IMR-90 (cell line): ENCODE data around the gene SPAG7. TPM values are rescaled to one million over a fixed set of nuclear protein-coding genes. Genes with fewer than 3 reads are reported as not detected.
A peak's percentile ranks its signal among the peaks of the same experiment; 100 is the strongest.

Experiments used
- ATAC-seq: fragments of 200-7000 bp; cut with Tn5 transposase; 2 replicates; pipeline ENCODE4 v1.9.1; 2020; ENCODE audit warnings: low read depth, mild to moderate bottlenecking, moderate library complexity
- BruUV-seq: library from RNA; stranded (reverse); fragments of 400-500 nt; replicated peaks from 2 replicates; lab custom pipeline; 2021; lab: Mats Ljungman, UMichigan
- CTCF ChIA-PET: fragments of 300-600 bp; formaldehyde crosslinking; extraction: SDS; loops from one replicate; lab custom pipeline; 2021; ENCODE audit warnings: antibody characterized with exemption; lab: Yijun Ruan, JAX
- POLR2A ChIA-PET: fragments of 300-600 bp; sonication (Branson Sonifier 250); formaldehyde crosslinking; loops from one replicate; lab custom pipeline; 2022; ENCODE audit warnings: antibody characterized with exemption; ENCODE audit not compliant: unreplicated experiment; lab: Charles Lee
- DNase-seq: peaks from one replicate; pipeline ENCODE4 v3.0.0; 2013
- H2AFZ ChIP-seq: replicated peaks from 2 replicates; pipeline ENCODE3; 2013; ENCODE audit warnings: low read length, mild to moderate bottlenecking; ENCODE audit not compliant: poor library complexity
- H2AK5ac ChIP-seq: 2 replicates; pipeline ENCODE4 v1.6.1; 2013; ENCODE audit warnings: low read depth, low read length, inconsistent platforms
- H2AK9ac ChIP-seq: replicated peaks from 2 replicates; pipeline ENCODE3; 2013; ENCODE audit warnings: mild to moderate bottlenecking, low read depth, low read length, moderate library complexity; ENCODE audit not compliant: poor library complexity
- H2BK120ac ChIP-seq: 2 replicates; pipeline ENCODE4 v1.6.1; 2013; ENCODE audit warnings: low read depth, low read length, inconsistent platforms
- H2BK15ac ChIP-seq: 3 replicates; pipeline ENCODE4 v1.6.1; 2013; ENCODE audit warnings: low read depth, low read length, inconsistent platforms
- H2BK20ac ChIP-seq: 2 replicates; pipeline ENCODE4 v1.6.1; 2013; ENCODE audit warnings: low read depth, mild to moderate bottlenecking, inconsistent platforms, low read length, moderate library complexity
- H2BK5ac ChIP-seq: 2 replicates; pipeline ENCODE4 v1.6.1; 2013; ENCODE audit warnings: mild to moderate bottlenecking, low read depth, low read length, inconsistent platforms; ENCODE audit not compliant: poor library complexity, severe bottlenecking
- H3K14ac ChIP-seq: replicated peaks from 2 replicates; pipeline ENCODE4 v1.6.1; 2013; ENCODE audit warnings: low read depth, low read length, inconsistent platforms
- H3K18ac ChIP-seq: 2 replicates; pipeline ENCODE4 v1.6.1; 2013; ENCODE audit warnings: low read depth, low read length, control low read depth
- H3K23ac ChIP-seq: 2 replicates; pipeline ENCODE4 v1.6.1; 2013; ENCODE audit warnings: low read depth, low read length, inconsistent platforms
- H3K27ac ChIP-seq: 2 replicates; pipeline ENCODE4 v1.5.1; 2013; ENCODE audit warnings: mild to moderate bottlenecking, control low read depth, low read length; ENCODE audit not compliant: insufficient read depth
- H3K27me3 ChIP-seq: 2 replicates; pipeline ENCODE4 v1.6.1; 2013; ENCODE audit warnings: low read length; ENCODE audit not compliant: control insufficient read depth, insufficient read depth
- H3K36me3 ChIP-seq: 2 replicates; pipeline ENCODE4 v1.6.1; 2013; ENCODE audit warnings: low read length, mixed read lengths; ENCODE audit not compliant: control insufficient read depth, insufficient read depth
- H3K4ac ChIP-seq: 2 replicates; pipeline ENCODE4 v1.6.1; 2013; ENCODE audit warnings: low read depth, low read length, inconsistent platforms
- H3K4me1 ChIP-seq: 2 replicates; pipeline ENCODE4 v1.6.1; 2013; ENCODE audit warnings: low read length, mixed read lengths; ENCODE audit not compliant: control insufficient read depth, insufficient read depth
- H3K4me2 ChIP-seq: 2 replicates; pipeline ENCODE4 v1.6.1; 2013; ENCODE audit warnings: low read depth, mild to moderate bottlenecking, control low read depth, low read length, moderate library complexity
- H3K4me3 ChIP-seq: 2 replicates; pipeline ENCODE4 v1.5.1; 2013; ENCODE audit warnings: low read depth, mild to moderate bottlenecking, control low read depth, low read length, moderate library complexity; ENCODE audit not compliant: insufficient read depth
- H3K56ac ChIP-seq: 2 replicates; pipeline ENCODE4 v1.6.1; 2013; ENCODE audit warnings: low read length, inconsistent platforms; ENCODE audit not compliant: insufficient read depth; ENCODE audit errors: extremely low read depth
- H3K79me1 ChIP-seq, 2 experiments: 2 replicates each; pipeline ENCODE4 v1.6.1; 2013; ENCODE audit warnings: low read length in 2 of 2, inconsistent platforms in 1 of 2, low read depth in 1 of 2
- H3K9ac ChIP-seq: 2 replicates; pipeline ENCODE4 v1.6.1; 2013; ENCODE audit warnings: low read depth, low read length, control low read depth
- H3K9me1 ChIP-seq: 2 replicates; pipeline ENCODE4 v1.6.1; 2013; ENCODE audit warnings: low read length, inconsistent platforms; ENCODE audit not compliant: insufficient read depth
- H3K9me3 ChIP-seq: 2 replicates; pipeline ENCODE4 v1.6.1; 2013; ENCODE audit warnings: low read length; ENCODE audit not compliant: control insufficient read depth, insufficient read depth
- H4K20me1 ChIP-seq: 2 replicates; pipeline ENCODE4 v1.6.1; 2013; ENCODE audit warnings: low read length, inconsistent platforms; ENCODE audit not compliant: insufficient read depth
- H4K5ac ChIP-seq: 2 replicates; pipeline ENCODE4 v1.6.1; 2013; ENCODE audit warnings: mild to moderate bottlenecking, low read depth, low read length, control low read depth
- H4K8ac ChIP-seq, 2 experiments: 2 replicates each; pipeline ENCODE4 v1.6.1; 2013; ENCODE audit warnings: low read depth in 2 of 2, low read length in 2 of 2, control low read depth in 1 of 2, inconsistent platforms in 1 of 2
- H4K91ac ChIP-seq: 2 replicates; pipeline ENCODE4 v1.6.1; 2013; ENCODE audit warnings: low read depth, low read length, inconsistent platforms; ENCODE audit not compliant: insufficient read depth
- RFX5 ChIP-seq: IDR thresholded peaks from 2 replicates; pipeline ENCODE4 v1.8.0; 2012; ENCODE audit warnings: low read depth, mild to moderate bottlenecking, low read length, moderate library complexity
- SMC3 ChIP-seq: fragments of 150-350 bp; IDR thresholded peaks from 2 replicates; pipeline ENCODE4 v1.6.1; 2016; ENCODE audit warnings: low read depth, mild to moderate bottlenecking, antibody characterized with exemption, low read length, moderate library complexity
- WGBS, 2 experiments: methylation state at CpG; one replicate each; pipeline versions ENCODE4 v1.1.5 to v1.1.7; 2013; ENCODE audit warnings: missing lambda C conversion rate in 2 of 2; ENCODE audit not compliant: insufficient read length in 1 of 2; ENCODE audit errors: extremely low coverage in 2 of 2; 5-methylcytosine and 5-hydroxymethylcytosine counted together
- dilution Hi-C: fragments of 300-500 bp; cut with HindIII; formaldehyde crosslinking; loops from one replicate; pipeline ENCODE4 v1.14.3; 2018; ENCODE audit warnings: low sequenced_read_pairs; ENCODE audit not compliant: unreplicated experiment
- in situ Hi-C: fragments of 300-500 bp; cut with MboI; formaldehyde crosslinking; loops from 3 replicates; pipeline ENCODE4 v1.14.3; 2019; ENCODE audit warnings: low sequenced_read_pairs, inconsistent platforms, mixed read lengths
- intact Hi-C: fragments of 100-400 bp; cut with micrococcal nuclease; formaldehyde crosslinking; loops from 2 replicates; pipeline ENCODE4 v1.10.0; 2022
- polyA plus RNA-seq, 3 experiments: library from polyadenylated mRNA; depleted of rRNA; stranded (reverse); fragments of >200 nt; gene quantifications; 2 replicates each; pipeline ENCODE4 v1.2.3, GENCODE V29; 2012; ENCODE audit warnings: low replicate concordance in 1 of 3
- total RNA-seq: library from RNA; depleted of rRNA; stranded (reverse); fragments of >200 nt; gene quantifications from 2 replicates; pipeline ENCODE4 v1.2.3, GENCODE V29; 2012
- TF ChIP-seq, protein P1 (sequence below): fragments of 150-350 bp; IDR thresholded peaks from 2 replicates; pipeline ENCODE4 v1.6.1; 2017; ENCODE audit warnings: mild to moderate bottlenecking, antibody characterized with exemption, low read length, low read depth
- TF ChIP-seq, protein P2 (sequence below): conservative IDR thresholded peaks from 2 replicates; pipeline ENCODE4 v1.5.1; 2012; ENCODE audit warnings: mild to moderate bottlenecking, low read depth, low read length, improper control_type of control experiment

Gene SPAG7
- total and polyA plus RNA-seq, 2 of the 4 experiments (the other 2 are of a cell fraction), result 50.2 to 108 TPM

DNA sequence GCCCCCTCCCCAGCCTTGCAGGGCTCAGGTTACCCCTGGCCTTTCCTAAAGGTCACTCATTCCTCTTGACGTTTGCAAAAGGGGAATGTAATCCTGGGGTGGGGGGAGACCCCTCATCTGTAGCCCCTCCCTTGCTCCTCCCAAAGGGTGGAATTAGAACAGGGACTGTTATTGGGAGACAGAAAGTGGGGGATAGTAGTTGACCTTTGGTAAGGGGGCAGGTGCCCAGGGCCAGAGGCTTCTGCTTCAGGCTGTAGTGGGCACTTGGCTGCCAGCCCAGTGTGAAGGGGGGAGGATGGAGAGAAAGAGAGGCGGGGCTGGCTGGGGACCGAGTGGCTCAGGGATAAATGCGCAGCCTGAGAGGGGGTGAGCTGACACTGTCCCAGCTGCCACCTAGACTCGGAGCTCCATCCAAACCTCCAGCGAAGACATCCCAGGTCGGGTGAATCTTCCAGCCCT is 16.8 kb downstream of the SPAG7 start, which contains the start of gene ENO3:
Gene ENO3, plus strand, starts transcription at position 374 of the 459 bp plus-strand sequence. CDS start 711 bp downstream, outside the sequence.
- Histone ChIP-seq H3K9me1 (peaks cover 23% of the 10 kb centered on the region; the same call in 1 of the 2 replicates), H2AK9ac (peak within 1 kb of the TSS; percentile 98), H2BK15ac (peak within 1 kb of the TSS; percentile 74; the same call in 1 of the 3 replicates), H3K27me3 (no peaks in the 10 kb centered on the region), H3K4me2 (peak within 1 kb of the TSS; percentile 64), H3K36me3 (peaks cover 10% of the 10 kb centered on the region), H2BK20ac (peak within 1 kb of the TSS; percentile 61), H4K8ac (peak within 1 kb of the TSS; percentile 95 to 97), H2AK5ac (peak within 1 kb of the TSS; percentile 97), H4K5ac (peak within 1 kb of the TSS; percentile 77), H3K18ac (peak within 1 kb of the TSS; percentile 8), H2BK120ac (peak within 1 kb of the TSS; percentile 89), H2BK5ac (peak within 1 kb of the TSS; percentile 57), H2AFZ (peak within 1 kb of the TSS; percentile 92), H4K20me1 (peaks cover 27% of the 10 kb centered on the region), H3K4me3 (peak within 1 kb of the TSS; percentile 30), H3K9ac (peak within 1 kb of the TSS; percentile 60), H3K23ac (peak within 1 kb of the TSS; percentile 91), H3K27ac (peak within 1 kb of the TSS; percentile 80), H3K14ac (peak within 1 kb of the TSS; percentile 92), H4K91ac (peak within 1 kb of the TSS; percentile 94), H3K79me1 (peaks cover 12 to 27% of the 10 kb centered on the region in 2 experiments; a peak in 3 of 4 replicates), H3K9me3 (no peaks in the 10 kb centered on the region), H3K56ac (peak within 1 kb of the TSS; percentile 84), H3K4ac (peak within 1 kb of the TSS; percentile 99), H3K4me1 (peaks cover 30% of the 10 kb centered on the region)
- POLR2A ChIA-PET, result interaction anchor here (0.8 to 1.3 kb wide), 2 partner anchors 16 to 117 kb away, joined by 4 to 8 read pairs; no protein-coding TSS in a partner anchor
- in situ Hi-C loops, result no loop called here
- no CpG with 5 or more reads among the region's 7 CpGs for WGBS, 2 experiments
- intact Hi-C loops, result no loop called here
- dilution Hi-C loops, result no loop called here
- DNase-seq (no peak), ATAC-seq (no peak)
- TF ChIP-seq, protein P1, sequence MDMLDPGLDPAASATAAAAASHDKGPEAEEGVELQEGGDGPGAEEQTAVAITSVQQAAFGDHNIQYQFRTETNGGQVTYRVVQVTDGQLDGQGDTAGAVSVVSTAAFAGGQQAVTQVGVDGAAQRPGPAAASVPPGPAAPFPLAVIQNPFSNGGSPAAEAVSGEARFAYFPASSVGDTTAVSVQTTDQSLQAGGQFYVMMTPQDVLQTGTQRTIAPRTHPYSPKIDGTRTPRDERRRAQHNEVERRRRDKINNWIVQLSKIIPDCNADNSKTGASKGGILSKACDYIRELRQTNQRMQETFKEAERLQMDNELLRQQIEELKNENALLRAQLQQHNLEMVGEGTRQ, result no peak
- TF ChIP-seq, protein P2, sequence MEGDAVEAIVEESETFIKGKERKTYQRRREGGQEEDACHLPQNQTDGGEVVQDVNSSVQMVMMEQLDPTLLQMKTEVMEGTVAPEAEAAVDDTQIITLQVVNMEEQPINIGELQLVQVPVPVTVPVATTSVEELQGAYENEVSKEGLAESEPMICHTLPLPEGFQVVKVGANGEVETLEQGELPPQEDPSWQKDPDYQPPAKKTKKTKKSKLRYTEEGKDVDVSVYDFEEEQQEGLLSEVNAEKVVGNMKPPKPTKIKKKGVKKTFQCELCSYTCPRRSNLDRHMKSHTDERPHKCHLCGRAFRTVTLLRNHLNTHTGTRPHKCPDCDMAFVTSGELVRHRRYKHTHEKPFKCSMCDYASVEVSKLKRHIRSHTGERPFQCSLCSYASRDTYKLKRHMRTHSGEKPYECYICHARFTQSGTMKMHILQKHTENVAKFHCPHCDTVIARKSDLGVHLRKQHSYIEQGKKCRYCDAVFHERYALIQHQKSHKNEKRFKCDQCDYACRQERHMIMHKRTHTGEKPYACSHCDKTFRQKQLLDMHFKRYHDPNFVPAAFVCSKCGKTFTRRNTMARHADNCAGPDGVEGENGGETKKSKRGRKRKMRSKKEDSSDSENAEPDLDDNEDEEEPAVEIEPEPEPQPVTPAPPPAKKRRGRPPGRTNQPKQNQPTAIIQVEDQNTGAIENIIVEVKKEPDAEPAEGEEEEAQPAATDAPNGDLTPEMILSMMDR, result no peak
- TF ChIP-seq SMC3 (no peak), RFX5 (no peak)
- CTCF ChIA-PET, result no interaction called here
- no TSS peak for BruUV-seq
